Astrocyte of the cerebellum (primary cell): ENCODE results near the gene SLC47A2.

Experiments
- DNase-seq: peaks from one replicate; pipeline ENCODE4 v3.0.0-alpha.2; 2011; ENCODE audit warnings: low read depth
- H3K4me3 ChIP-seq: 2 replicates; pipeline ENCODE4 v1.5.1; 2011; ENCODE audit warnings: mild to moderate bottlenecking, low read depth, low read length, moderate library complexity
- in situ Hi-C: cut with HindIII; loops from 2 replicates; pipeline ENCODE4 v1.10.0; 2017; ENCODE audit warnings: low sequenced_read_pairs
- TF ChIP-seq, protein P1 (sequence below): IDR thresholded peaks from 2 replicates; pipeline ENCODE4 v1.5.1; 2012; ENCODE audit warnings: low read length, low read depth, moderate library complexity, mild to moderate bottlenecking; ENCODE audit errors: missing control alignments

Gene SLC47A2

DNA sequence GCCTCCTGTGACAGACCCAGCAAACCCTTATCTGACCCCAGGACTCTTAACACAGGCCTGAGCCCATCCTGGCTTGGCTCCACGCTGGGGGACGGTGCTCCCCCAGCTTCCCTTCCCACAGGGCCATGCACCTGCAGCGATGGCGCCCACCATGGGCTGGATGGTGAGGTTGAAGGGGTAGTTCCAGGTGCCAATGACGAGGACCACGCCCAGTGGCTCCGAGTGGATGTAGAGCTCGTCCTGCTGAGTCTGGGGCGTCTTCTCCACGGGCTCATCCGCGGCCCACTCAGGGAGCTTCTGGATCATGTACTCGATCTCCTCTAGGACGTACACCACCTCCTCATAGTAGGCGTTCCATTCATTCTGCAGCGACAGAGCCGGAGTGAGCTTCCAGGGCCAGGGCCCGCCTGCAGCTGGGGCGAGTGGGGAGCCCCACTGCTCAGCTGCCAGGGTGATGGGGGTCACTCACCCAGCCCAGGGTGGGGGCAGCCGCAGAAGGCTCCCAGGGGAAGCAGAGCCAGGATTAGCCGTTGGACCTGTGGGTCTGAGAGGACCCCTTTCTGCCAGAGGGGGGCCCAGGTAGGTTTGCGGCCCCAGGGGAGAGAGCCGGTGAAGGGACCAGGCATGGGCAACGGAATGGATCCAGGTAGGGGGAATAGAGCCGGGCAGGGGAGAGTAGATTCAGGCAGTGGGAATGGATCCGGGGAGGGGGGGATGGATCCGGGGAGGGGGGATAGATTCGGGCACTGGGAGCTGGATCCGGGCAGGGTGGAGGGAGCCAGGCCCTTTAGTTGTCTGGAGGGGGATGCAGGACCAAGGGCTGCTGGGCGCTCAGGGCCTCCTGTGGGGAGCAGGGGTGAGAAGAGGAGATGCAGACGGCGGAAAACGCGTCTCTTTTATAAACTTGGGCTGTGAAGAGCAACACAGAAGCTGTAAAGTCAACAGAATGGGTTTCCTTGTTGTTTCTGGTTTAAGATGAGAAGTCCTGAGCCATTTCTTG lies 27.0 kb upstream of the SLC47A2 start:
- DNase-seq = no peak
- TF ChIP-seq, protein P1, sequence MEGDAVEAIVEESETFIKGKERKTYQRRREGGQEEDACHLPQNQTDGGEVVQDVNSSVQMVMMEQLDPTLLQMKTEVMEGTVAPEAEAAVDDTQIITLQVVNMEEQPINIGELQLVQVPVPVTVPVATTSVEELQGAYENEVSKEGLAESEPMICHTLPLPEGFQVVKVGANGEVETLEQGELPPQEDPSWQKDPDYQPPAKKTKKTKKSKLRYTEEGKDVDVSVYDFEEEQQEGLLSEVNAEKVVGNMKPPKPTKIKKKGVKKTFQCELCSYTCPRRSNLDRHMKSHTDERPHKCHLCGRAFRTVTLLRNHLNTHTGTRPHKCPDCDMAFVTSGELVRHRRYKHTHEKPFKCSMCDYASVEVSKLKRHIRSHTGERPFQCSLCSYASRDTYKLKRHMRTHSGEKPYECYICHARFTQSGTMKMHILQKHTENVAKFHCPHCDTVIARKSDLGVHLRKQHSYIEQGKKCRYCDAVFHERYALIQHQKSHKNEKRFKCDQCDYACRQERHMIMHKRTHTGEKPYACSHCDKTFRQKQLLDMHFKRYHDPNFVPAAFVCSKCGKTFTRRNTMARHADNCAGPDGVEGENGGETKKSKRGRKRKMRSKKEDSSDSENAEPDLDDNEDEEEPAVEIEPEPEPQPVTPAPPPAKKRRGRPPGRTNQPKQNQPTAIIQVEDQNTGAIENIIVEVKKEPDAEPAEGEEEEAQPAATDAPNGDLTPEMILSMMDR = no peak
- H3K4me3 ChIP-seq = no peak overlapping the region
- in situ Hi-C loops = no loop called here

DNA sequence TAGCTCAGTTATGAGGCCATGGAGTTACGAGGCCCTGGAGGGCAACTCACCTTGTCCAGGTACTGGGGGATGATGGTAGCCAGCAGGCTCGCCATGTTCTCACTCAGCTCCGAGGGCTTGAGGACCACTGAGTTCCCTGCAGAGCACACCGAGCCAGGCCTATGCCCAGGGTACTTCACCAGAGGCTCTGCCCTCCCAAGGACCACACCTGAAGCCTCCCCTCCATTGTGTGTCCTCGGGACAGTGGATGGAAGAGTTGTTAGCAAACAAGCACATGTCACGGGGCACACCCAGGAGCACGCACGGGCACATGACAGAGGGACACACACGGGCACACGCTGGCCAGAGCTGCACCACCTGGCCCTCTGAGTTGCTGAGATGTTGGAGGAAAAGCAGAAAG lies 26.1 kb upstream of the SLC47A2 start:
- no peak for DNase-seq
- in situ Hi-C loops = no loop called here
- TF ChIP-seq, protein P1 = no peak
- H3K4me3 ChIP-seq = no peak overlapping the region

DNA sequence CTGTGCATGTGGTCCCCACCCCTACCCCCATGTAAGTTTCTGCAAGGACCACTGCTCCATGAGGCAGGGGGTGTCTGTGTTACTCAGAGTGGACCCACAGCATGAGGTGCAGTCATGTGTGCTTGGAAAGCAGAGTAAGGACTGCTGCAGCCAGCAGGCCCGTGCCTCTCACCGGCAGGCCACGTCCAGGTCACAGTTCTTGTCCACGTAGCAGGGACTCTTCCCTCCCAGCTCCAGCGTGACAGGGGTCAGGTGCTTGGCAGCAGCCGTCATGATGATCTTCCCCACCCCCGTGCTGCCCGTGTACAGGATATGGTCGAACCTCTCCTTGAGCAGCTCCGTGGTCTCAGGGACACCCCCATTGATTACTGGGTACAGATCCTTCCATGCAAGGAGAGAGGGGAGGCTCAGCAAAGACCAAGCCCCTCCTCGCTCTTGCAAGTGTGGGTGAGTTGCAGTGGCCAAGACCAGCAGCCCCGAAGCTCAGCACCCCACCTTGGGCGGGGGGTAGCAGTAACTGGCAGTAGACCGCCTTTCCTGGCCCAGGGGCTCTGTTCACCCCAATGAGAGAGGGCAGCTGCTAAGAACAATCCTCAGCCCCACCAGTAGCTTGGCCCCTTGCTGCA lies 25.6 kb upstream of the SLC47A2 start:
- in situ Hi-C loops = no loop called here
- DNase-seq = no peak
- H3K4me3 ChIP-seq = no peak overlapping the region
- TF ChIP-seq, protein P1 = no peak

DNA sequence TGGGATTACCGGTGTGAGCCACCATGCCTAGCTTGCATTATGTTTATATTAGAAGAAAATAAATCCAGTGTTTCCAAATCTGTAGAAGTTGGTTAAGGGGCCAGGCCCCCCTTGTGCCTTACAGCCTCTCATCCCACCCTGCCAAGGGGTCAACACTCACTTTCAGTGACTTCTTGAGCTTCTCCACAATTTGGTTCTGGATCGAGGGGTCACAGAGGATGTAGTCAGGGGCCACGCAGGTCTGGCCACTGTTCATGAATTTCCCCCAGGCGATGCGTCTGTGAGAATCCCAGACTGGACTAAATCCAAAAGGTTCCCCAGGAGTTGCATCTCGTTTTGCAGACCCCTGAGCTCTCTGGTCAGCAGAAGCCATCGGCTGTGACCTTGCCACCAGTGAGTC lies 24.5 kb upstream of the SLC47A2 start:
- no peak overlapping the region for H3K4me3 ChIP-seq
- DNase-seq = no peak
- in situ Hi-C loops = no loop called here
- TF ChIP-seq, protein P1 = no peak

DNA sequence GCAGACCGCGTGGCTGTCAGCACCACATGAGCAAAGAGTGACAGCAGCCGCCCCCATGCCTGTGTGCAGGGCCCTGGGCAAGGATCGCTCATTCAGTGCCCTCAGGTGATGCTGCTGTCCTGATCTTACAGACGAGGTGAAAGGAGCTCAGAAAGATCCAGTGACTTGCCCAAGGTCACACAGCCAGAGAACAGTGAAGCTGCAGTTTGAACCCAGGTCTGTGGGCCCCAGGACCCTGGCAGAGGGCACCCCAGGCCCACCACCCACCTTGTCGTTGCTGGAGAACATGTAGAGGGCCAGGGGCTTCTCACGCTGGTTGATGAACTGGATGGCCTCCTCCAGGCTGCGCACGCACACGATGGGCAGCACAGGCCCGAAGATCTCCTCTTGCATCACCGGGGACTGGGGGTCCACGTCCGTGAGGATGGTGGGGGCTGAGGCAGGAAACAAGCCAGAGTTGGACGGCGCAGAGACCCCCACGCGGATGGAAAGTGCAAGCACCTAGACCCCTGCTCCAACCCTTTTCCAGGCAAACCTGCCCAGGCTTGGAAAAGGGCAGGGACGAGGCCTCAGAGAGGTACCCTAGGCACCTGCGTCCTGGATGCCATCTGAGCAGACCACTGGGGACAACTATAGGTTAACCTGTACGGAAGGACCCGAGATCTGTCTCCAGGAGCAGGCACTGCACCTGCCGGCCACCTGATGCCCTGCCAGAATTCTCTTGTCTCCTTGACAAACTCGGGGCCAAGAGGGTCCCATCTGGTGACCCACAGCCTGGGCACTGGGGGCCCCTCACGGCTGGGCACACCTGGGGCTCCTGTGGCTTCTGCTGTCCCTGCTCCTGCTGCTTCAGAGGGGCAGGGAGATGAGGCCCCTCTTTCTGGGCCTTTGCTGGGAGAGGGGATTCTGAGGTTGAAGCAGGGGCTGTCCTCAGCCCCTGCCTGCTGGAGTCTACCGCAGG lies 23.1 kb upstream of the SLC47A2 start:
- no peak for DNase-seq
- no peak overlapping the region for H3K4me3 ChIP-seq
- TF ChIP-seq, protein P1 = no peak
- in situ Hi-C loops = no loop called here

DNA sequence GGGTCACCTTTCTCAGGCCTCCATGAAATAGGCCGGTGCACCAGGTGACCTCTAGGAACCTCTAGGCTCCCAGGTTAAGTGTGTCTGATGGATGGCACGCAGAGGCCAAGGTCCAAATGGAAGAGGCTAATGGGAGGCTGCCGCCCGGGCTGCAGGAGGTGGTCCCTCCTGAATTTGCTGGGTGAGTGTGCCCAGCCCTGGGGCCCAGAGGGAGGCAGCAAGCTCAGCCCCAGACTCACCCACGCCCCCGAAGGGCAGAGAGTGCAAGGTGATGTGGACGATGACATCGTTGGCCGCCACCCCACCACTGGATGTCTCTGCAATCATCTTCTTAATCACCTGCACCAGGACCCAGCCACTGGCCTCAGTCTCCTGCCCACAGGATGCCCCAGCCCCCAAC lies 22.4 kb upstream of the SLC47A2 start:
- in situ Hi-C loops = no loop called here
- H3K4me3 ChIP-seq = no peak overlapping the region
- TF ChIP-seq, protein P1 = no peak
- no peak for DNase-seq
